ENCODE results near the gene GPR55. TPM values are rescaled to one million over a fixed set of nuclear protein-coding genes. Genes with fewer than 3 reads are reported as not detected.

GPR55 gene
- total and polyA plus RNA-seq, 7 donors: 0.01 to 0.32 (median 0.03) TPM; not detected in 4

DNA sequence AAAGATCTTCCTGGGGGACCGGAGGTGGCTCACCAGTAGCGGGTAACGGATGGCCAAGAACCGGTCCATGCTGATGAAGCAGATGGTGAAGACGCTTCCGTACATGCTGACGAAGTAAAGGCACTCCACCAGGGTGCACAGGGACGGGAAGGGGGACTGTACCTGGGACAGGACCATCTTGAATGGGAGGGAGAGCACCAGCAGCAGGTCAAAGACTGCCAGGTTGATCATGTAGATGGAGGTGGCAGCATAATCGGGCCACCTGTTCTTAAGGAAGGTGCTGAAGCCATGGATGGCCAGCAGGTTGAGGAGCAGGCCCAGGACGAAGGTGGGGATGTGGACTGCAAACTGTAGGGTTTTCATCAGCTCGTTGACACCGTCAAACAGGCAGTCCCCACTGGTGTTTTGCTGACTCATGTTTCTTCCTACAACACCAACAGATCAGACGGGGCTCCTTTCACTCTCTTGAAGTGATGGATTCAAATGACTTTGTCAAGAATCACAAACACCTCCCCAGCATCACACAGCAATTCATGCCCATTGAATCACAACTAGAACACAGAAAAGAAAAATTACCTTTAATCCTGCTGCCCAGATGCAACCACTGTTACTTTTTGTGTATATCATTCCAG lies 14.4 kb downstream of the GPR55 start:
- Histone ChIP-seq H3K9me3 (no peaks in the 10 kb centered on the region), H3K27me3 (ENCODE audit: insufficient read depth in 3 of 3, low read length in 2 of 3) (peaks cover 0 to 3% (median 0%) of the 10 kb centered on the region in 3 donors), H3K36me3 (ENCODE audit: insufficient read depth in 1 of 2, low read depth in 1 of 2) (no peaks in the 10 kb centered on the region), H3K4me1 (no peaks in the 10 kb centered on the region), H3K4me3 (no peak overlapping the region), H3K27ac (no peak overlapping the region)
- ATAC-seq: no peak
- no peak for DNase-seq
- intact Hi-C loops (cut with DNase I): no loop called here
- TF ChIP-seq, protein P1, sequence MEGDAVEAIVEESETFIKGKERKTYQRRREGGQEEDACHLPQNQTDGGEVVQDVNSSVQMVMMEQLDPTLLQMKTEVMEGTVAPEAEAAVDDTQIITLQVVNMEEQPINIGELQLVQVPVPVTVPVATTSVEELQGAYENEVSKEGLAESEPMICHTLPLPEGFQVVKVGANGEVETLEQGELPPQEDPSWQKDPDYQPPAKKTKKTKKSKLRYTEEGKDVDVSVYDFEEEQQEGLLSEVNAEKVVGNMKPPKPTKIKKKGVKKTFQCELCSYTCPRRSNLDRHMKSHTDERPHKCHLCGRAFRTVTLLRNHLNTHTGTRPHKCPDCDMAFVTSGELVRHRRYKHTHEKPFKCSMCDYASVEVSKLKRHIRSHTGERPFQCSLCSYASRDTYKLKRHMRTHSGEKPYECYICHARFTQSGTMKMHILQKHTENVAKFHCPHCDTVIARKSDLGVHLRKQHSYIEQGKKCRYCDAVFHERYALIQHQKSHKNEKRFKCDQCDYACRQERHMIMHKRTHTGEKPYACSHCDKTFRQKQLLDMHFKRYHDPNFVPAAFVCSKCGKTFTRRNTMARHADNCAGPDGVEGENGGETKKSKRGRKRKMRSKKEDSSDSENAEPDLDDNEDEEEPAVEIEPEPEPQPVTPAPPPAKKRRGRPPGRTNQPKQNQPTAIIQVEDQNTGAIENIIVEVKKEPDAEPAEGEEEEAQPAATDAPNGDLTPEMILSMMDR (IDR thresholded peaks at IDR 0.05): no peak
- 83 to 89% (median 84%) methylated on average over 13 of the region's 13 CpGs for WGBS, 3 donors

DNA sequence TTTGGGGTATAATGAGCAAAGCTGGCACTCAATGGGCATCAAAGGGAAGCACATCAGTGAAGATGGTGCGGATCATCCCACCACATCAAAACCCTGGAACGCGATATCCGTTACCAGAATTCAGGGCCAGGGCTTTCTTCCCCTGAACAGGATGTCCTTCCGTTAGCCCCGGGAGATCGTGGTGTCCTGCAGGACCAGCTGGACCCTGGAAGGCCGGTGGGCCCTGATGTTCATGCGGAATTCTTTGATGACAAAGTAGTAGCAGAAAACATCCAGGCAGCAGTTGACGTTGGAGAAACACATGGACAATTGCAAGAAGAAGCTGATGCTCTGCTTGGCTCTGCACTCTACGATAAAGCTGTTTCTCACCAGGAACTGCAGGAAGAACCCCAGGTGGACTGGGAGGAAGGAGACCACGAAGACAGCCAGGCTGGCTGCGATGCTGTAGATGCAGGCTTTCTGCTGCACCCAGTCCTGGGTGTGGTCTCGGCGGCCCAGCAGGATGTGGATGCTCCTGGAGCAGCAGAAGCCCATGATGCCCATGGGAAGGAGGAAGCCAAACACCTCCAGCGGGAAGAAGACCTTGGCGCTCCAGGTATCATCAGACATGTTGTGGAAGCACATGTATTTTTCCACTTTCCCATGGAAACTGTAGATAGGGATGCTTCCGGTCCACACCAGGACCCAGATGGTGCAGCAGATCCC lies 15.0 kb downstream of the GPR55 start:
- no peaks in the 10 kb centered on the region for H3K36me3 ChIP-seq (ENCODE audit: insufficient read depth in 1 of 2, low read depth in 1 of 2)
- WGBS, 3 donors: 85 to 92% (median 89%) methylated on average over 18 of the region's 18 CpGs
- H3K27ac ChIP-seq: no peak overlapping the region
- peaks cover 0 to 3% (median 0%) of the 10 kb centered on the region in 3 donors for H3K27me3 ChIP-seq (ENCODE audit: insufficient read depth in 3 of 3, low read length in 2 of 3)
- no peaks in the 10 kb centered on the region for H3K9me3 ChIP-seq
- ATAC-seq (no peak), DNase-seq (no peak)
- H3K4me1 ChIP-seq: no peaks in the 10 kb centered on the region
- intact Hi-C loops (cut with DNase I): no loop called here
- TF ChIP-seq, protein P1 (IDR thresholded peaks at IDR 0.05): no peak
- H3K4me3 ChIP-seq: no peak overlapping the region

DNA sequence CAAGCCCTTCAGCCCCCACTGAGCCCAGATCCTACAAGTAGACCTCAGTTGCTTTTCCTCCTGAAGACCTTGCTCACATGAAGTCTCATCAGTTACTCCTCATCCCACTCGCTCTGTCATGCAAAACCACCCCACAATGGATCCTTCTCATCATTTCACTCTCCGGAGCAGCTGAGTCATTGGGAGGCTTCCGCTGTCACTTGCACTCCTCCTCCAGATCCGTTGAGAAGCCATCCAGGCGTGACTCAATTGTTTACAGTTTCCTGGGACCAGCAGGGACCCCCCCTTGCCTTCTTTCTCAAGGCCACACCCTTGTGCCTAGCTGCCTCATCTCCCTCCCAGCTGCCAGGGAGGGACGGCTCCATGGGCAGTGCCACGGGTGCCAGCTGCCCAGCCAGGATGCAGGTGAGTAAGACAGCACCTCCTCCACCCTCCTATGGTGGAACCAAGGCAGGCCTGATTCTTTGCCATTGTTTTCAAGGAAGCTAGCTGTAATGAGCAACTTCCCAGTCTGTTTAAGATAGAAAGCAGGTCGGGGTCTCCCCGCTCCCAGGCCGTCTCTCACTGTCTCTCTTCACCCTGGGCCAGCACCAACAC lies 16.3 kb downstream of the GPR55 start:
- WGBS, 3 donors: 57 to 66% (median 62%) methylated on average over 10 of the region's 10 CpGs
- intact Hi-C loops (cut with DNase I): no loop called here
- no peak overlapping the region for H3K27ac ChIP-seq
- no peaks in the 10 kb centered on the region for H3K4me1 ChIP-seq
- no peaks in the 10 kb centered on the region for H3K9me3 ChIP-seq
- ATAC-seq (no peak), DNase-seq (no peak)
- no peaks in the 10 kb centered on the region for H3K36me3 ChIP-seq (ENCODE audit: insufficient read depth in 1 of 2, low read depth in 1 of 2)
- H3K4me3 ChIP-seq: no peak overlapping the region
- TF ChIP-seq, protein P1 (IDR thresholded peaks at IDR 0.05): no peak
- peaks cover 0 to 2% (median 0%) of the 10 kb centered on the region in 3 donors for H3K27me3 ChIP-seq (ENCODE audit: insufficient read depth in 3 of 3, low read length in 2 of 3)

DNA sequence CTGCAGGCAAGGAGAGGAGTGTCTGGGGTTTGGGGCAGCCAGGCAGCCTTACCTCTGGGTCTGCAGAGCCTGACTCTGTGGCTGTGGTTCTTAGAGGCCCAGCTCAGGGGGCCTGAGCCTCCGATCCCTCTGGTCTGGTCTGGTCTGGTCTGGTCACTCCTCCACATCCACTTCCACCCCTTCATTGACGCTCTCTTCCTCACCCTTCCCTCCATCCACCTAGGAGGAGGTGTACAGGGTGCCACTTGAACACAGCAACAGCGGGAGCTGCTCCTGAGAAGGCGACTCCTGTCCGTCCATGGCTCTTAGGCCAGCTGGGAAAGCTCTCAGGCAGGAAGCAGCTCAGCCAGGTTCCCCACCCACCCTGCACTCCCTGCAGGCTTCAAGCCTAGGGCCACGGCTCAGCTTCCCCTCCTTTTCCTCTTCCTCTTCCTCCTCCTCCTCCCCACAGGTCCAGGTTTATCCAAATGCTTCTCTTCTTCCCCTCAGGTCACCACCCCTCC lies 16.9 kb downstream of the GPR55 start:
- no peak for DNase-seq
- ATAC-seq: no peak
- TF ChIP-seq, protein P1 (IDR thresholded peaks at IDR 0.05): no peak
- WGBS, 3 donors: 61 to 84% (median 73%) methylated on average over 5 to 6 of the region's 6 CpGs
- H3K36me3 ChIP-seq (ENCODE audit: insufficient read depth in 1 of 2, low read depth in 1 of 2): no peaks in the 10 kb centered on the region
- no peaks in the 10 kb centered on the region for H3K27me3 ChIP-seq (ENCODE audit: insufficient read depth in 3 of 3, low read length in 2 of 3)
- H3K4me1 ChIP-seq: no peaks in the 10 kb centered on the region
- intact Hi-C loops (cut with DNase I): no loop called here
- no peak overlapping the region for H3K4me3 ChIP-seq
- no peak overlapping the region for H3K27ac ChIP-seq
- H3K9me3 ChIP-seq: no peaks in the 10 kb centered on the region
